IPS-18a (cell line): Measurements from ENCODE around the gene POU3F1.

ENCODE experiments used
- H3K27ac ChIP-seq: one replicate; pipeline ENCODE4 v1.5.1; 2013; ENCODE audit warnings: low read length
- H3K27me3 ChIP-seq: one replicate; pipeline ENCODE4 v1.6.1; 2013; ENCODE audit warnings: mild to moderate bottlenecking, low read length; ENCODE audit not compliant: control insufficient read depth, insufficient read depth
- H3K36me3 ChIP-seq: one replicate; pipeline ENCODE4 v1.6.1; 2013; ENCODE audit warnings: low read depth, low read length; ENCODE audit not compliant: control insufficient read depth
- H3K4me1 ChIP-seq: one replicate; pipeline ENCODE4 v1.6.1; 2013; ENCODE audit warnings: low read depth, low read length; ENCODE audit not compliant: control insufficient read depth
- H3K4me3 ChIP-seq: one replicate; pipeline ENCODE4 v1.5.1; 2013; ENCODE audit warnings: low read length
- H3K9ac ChIP-seq: one replicate; pipeline ENCODE4 v1.6.1; 2013; ENCODE audit warnings: mild to moderate bottlenecking, low read length, moderate library complexity
- H3K9me3 ChIP-seq: one replicate; pipeline ENCODE4 v1.6.1; 2013; ENCODE audit warnings: low read depth, low read length; ENCODE audit not compliant: control insufficient read depth

The POU3F1 gene

DNA sequence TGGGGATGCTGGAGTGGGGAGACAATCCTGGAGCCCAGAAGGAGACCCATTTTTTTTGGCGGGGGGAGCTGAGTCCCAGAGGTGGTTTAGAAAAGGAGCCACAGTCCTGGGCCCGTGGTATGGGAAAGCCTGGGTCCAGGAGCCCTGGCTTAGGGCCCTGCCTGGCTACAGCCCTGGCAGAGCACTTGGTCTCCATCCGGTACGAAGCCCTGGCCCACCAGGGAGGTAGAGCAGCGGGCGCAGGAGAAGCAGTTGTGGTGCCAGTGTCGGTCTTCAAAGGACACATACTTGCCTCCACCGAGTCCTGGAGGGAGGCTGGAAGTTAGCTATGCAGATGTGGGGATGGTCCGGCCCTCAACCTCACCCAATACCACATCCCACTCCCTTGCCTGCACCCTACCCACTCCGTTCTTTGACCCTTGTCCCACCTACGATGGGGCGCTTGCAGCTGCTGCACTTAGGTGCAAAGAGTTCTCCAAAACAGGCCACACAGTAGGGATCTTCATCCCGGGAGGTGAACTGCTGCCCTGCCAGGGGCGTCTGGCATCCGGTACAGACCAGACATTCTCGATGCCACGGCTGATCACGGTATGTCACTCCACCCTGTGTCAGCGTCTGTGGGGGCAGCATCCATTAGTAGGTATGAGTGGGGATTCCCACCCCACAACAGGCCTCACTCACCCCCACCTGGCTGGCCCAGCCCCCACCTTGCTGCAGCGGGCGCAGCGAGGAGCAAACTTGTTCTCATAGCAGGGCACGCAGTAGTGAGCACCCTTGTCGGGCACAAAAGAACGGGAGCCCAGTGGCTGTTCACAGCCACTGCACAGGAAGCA, 49.1 kb downstream of the POU3F1 start:
- no peak overlapping the region for H3K9ac ChIP-seq
- no peaks in the 10 kb centered on the region for H3K9me3 ChIP-seq
- peaks cover 14% of the 10 kb centered on the region for H3K36me3 ChIP-seq
- no peak overlapping the region for H3K4me3 ChIP-seq
- H3K4me1 ChIP-seq: peaks cover 29% of the 10 kb centered on the region
- no peak overlapping the region for H3K27ac ChIP-seq
- no peaks in the 10 kb centered on the region for H3K27me3 ChIP-seq

DNA sequence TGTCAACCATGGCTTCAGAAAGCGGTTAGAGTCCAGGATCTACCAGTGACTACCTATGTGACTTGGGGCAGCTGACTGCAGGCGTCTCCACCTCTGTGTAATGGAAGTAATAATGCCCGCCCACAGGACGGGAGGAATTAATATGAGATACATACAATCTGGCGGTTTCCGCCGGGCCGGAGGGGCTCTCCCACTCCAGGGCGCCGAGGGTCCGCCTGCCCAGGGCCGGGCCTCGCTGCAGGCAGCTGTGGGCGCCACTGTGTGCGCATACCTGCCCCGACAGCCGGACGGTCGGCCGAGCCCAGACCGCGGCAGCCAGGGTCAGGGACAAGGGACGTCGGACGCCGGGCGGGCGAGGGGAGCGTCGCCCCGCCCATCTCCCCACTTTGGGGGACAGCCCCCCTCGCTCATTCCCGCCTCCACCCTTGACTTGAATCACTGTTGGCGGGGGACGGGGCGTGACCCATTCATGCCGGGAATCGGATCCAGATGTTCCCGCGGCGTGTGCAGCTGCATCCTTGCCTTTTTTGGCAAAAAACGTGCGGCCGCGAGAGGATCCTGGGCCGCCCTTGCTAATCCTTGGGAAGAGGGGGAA, 50.7 kb downstream of the POU3F1 start:
- Histone ChIP-seq H3K9me3 (no peaks in the 10 kb centered on the region), H3K36me3 (peaks cover 14% of the 10 kb centered on the region), H3K4me3 (peak overlapping the region; percentile 47), H3K9ac (peak overlapping the region; percentile 58), H3K27ac (no peak overlapping the region), H3K4me1 (peaks cover 20% of the 10 kb centered on the region), H3K27me3 (no peaks in the 10 kb centered on the region)

DNA sequence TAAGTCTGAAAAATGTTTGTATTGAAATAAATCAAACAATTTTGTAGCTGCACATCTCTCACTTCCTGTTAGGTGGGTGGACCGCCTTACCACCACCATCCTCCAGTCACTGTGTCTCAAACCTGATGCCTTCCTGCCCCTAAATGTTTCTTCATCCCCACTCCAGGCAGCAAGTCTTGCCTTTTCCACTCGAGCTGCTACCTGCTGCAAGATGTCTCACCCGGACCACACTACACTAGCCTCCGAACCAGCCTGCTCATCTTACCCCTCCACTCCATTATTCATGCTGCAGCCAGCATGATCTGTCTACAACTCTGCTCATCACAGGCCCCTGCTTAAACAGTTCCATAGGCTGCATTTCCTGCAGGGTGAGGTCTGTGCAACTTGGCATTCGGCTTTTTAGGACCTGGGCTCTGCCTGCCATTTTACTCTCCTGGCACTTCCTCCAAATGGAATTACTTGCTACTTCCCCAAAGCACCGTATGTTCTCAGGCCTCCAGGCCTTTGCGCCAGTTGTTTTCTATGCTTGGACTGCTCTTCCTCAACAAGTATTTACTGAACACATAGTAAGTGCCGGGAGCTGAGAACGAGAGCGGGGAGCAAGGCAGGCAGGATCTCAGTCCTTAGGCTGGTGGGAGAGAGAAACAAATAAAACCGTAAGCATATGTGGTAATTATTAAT, 51.6 kb downstream of the POU3F1 start:
- Histone ChIP-seq H3K36me3 (peaks cover 14% of the 10 kb centered on the region), H3K4me3 (peak overlapping the region; percentile 47), H3K9ac (peak overlapping the region; percentile 58), H3K27ac (no peak overlapping the region), H3K4me1 (peaks cover 11% of the 10 kb centered on the region), H3K9me3 (no peaks in the 10 kb centered on the region), H3K27me3 (no peaks in the 10 kb centered on the region)
